Measurements from ENCODE around the gene DAAM2.

The DAAM2 gene

DNA sequence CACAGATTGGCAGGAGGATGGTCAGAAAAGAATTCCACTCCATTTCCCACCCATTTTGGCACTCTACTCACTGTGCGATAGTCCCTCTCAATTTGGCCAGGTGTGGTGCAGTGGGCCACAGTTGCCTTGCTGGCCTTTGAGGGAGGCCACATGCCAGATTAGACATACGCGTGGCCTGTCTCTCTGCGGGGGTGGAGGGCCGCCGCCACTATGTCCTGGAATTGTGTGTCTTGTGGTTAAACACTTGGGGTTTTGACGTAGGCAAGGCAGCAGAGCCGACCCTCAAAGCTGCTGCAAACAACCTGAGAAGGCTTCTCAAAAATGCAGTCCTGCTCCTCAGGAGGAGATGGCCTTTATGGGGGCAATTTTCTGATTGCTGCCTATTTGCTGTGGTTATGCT lies 4.9 kb upstream of the DAAM2 start:
- DNase-seq (ENCODE audit: low spot score): no peak

DNA sequence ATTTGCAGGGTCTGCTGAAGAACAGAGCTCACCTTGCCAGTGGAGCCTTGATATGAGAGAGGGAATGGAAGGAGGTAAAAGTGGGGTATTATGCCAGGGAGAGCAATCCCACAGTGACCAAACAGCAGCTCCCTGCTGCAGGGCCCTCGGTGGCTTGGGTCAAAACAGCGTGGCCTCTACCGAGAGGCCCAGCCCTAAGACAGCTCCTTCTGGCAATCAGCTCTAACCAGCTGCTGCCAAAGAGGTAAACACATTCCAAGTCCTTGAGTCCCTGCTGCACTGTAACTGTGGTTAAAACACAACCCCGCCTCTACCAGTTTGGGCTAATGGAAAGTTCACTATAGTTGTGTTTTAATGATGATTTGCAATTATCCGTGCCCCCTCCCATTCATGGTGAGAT lies 1.4 kb upstream of the DAAM2 start:
- DNase-seq (ENCODE audit: low spot score): no peak

DNA sequence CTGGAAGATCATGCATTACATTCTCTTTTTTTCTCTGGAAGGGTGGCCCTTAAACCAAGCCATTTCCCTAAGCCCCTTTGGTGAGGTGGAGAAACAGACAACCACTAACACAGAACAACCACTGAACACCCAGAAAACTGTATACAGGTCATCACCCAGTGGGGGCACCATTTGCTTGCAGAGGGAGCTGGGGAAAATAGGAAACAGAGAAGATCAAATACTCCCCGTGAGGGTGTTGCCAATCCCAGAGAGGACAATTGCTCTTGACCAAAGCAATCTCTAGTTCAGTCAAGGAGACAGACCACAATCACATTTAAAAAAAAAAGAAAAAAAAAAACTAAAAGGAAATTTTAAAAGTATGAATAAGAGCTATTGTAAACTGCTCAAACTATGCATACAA lies 865 bp upstream of the DAAM2 start:
- no peak for DNase-seq (ENCODE audit: low spot score)

DNA sequence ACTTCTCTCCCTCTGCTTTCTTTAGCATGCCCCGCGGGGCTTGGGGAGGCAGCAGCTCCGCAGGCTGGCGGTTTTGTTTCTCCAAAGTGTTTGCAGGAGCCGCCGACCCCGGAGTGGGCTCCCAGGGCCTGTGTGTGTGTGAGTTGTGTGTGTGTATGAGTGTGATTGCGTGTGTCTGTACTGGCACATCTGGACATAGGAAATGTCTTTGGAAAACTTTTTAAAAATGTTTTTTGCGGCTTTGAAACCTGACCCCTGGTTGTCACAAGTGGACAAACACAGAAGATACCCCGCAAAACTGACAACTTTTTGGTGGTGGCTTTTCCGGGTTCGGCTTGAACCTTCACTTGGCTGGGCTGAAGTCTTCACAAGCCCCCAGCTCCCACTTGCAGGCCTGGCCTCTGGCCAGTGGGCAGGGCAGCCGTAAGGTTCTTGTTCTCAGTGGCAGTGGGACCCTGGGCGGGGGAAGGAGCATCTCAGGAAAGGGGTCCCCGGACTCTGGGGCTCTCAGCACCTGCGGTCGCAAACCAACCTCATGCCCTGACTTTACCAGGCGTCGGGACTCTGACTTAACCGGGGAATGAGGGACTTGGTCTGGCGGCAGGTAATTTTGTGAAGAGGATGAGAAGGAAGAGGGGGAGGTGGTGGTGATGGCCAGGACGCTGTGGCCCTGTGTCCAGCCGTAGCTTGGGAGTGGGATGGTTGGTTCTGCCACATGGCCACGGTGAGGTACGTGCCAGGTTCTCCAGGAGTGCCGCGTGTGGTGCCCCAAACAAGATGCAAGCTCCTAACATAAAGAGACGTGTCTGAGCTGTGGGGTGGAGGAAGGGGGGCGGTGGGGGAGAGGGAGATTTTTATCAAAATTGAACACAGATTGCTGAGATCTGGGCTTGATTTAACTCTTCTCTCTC lies 619 bp downstream of the DAAM2 start:
- no peak for DNase-seq (ENCODE audit: low spot score)

DNA sequence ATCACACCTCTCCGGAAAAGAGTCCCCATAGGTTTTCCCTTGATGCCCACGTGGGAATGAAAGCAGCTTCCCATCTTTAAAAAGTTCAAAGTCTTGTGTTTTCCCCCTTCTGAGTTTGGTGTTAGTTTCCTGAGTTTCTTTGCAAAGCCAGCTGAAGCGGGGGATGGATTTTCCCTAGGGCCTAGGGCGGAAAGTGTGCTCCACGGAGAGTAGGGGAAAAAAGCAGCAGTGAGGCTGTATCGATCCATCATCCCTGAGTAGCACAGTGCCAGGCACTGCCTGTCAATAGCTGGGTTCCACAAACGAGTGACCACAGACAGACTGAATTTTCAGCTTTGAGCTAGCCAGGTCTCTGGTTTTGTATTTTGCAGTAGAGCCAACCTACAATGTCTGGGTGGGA lies 1.3 kb downstream of the DAAM2 start:
- no peak for DNase-seq (ENCODE audit: low spot score)

DNA sequence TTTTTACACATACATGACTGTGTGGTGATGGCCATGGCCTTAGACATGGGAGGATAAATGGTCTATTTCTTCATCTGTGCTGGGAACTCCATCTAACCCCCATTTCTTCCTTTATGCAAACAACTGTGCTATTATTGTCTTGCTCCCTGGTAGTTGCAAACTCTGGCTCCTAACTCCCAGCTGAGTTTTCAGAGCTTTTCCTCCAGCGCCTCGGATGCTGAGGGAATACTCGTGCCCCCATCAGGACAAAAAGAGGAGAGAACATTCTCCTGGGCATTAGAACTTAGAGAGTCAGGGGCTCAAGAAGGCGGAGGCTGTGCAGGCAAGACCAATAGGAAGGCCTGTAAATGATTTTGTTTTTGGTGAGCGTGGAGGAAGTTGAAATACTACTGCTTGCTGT lies 2.1 kb downstream of the DAAM2 start:
- no peak for DNase-seq (ENCODE audit: low spot score)

DNA sequence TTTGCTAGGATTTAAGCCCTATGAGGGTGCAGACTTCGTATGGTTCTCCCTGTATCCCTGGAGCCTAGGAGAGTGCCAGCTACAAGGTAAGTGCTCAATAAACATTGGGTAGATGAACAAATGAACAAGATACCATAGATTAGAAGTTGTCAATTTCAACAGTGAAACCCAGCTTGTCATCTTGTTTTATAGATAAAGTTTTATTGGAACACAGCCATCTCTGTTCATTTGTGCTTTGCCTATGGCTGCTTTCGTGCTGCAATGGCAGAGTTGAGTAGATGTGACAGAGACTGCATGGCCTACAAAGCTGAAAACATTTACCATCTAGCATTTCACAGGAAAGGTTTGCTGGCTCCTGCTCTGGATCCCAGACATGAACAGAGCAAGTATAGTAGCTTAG lies 5.6 kb downstream of the DAAM2 start:
- no peak for DNase-seq (ENCODE audit: low spot score)

DNA sequence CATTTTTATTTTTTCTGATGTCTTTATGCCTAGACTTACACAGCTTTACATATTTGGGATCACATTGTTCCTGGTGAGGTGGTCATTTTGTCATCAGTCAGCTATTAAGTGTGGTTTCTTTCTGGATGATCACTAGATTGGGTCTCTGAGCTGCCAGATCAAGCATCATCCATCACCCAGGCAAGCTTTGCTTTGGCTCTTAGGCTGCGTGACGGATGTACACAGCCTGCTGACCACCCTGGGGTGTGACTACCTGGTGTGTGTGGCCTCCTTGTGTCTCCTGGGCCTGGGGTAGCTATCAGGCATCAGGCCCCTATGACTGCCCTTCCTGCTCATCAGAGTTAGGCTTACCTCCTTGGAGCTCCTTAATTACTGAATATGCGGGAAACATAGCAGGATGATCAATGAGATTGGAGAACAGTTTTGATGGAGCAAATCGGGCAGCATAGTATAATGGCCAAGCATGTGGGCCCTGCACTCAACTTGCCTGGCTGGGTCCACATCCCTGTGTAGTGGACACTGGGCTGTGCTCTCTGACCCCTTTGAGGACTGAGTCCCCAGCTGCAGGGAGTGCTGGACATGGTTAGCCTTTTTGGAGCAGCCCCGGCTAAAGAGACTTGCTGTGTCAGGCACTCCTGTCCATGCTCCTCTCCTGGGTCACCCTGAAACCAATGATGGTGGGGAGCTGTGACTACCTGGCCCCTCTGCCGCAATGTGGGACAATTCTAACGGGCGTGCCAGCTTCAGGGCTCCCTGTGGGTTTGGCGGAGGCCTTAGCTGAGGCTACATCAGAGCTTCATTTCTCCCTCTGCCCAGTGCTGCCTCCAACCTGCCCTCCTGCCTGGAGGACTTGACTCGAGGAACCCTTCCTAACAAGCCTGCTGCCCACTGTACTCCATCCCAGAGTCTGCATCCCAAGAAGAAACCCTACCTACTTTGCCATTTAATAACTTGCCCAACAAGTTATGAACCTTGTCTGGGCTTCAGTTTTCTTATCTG lies 8.2 kb downstream of the DAAM2 start:
- no peak for DNase-seq (ENCODE audit: low spot score)

DNA sequence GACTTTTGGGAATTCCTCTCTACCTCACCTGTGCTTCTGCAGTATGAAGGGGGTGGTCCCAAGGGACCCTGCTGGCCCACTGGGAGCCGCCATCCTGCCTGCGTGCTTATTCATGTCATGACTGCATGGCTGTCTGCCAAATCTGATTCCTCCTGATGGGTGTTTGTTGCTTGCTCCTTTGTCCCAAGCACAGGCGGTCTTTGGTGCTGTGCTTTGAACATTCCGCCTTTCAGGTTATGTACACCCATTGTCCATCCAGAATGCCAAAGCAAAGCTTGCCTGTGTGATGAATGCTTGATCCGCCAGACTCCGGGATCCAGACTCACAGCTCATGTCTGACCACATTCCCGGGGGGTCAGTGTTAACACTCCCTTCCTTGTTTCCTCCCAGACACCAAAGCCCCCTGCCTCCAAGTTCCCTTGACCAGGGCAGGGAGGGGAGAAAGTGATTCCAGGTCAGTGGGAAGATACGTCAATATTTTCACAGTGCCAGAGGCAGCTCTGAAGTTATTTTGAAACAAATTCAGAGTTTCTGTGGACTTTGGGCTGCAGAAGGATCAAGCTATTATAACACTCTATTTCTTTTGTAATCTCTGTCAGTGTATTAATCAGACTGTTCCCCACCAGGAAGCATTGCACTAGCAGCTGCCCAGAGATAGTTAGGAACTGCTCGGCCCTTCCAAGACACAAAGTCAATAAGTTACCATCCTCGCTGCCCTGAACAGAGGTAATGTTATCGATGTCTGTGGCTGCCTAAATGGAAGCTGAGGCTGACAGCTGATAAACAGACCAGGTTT lies 9.5 kb downstream of the DAAM2 start:
- DNase-seq (ENCODE audit: low spot score): no peak

DNA sequence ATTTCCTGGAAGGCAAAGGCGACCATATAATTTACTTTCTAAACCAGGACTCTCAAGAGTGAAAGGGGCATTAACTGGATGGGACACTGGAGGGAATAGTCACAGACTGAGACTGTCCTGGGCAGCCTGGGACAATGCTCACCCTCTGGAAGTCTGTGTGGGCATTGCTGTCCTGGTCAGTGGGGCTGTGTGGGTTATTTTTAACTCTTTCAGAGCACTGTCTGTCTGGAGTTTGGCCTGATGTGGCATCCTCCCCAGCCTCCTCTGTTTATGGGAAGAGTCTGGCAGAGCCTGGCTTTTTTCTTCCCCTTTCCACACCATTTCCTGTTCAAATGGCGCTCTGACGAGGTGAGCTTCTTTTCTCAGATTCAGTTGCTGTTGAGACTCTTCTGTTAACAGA lies 11.7 kb downstream of the DAAM2 start:
- no peak for DNase-seq (ENCODE audit: low spot score)

DNA sequence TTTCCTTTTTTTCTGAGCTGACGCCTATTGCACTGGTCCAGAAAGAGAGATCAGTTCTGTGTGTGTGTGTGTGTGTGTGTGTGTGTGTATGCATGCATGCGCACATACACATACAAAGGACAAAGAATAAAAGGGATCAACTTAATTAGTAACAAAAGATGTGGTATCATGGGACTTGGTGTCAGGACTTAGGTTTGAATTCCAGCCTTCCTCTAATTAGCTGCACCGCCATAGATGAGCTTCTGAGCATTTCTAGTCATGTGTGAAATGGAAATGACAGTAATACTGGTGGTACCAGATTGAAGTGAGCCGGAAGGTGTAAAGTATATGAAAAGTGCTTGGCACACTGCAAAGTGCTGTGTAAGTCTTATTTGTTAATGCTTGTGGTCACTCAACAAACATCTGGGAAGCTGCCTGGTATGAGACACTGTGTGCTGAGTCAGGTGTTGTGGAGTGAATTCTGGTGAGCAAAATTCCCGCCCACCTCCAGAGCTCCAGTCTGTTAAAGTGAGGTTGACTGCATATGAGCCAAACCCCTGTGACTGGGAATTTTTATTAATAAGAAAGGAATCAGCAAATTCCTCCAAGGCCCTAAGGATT lies 12.4 kb downstream of the DAAM2 start:
- no peak for DNase-seq (ENCODE audit: low spot score)

DNA sequence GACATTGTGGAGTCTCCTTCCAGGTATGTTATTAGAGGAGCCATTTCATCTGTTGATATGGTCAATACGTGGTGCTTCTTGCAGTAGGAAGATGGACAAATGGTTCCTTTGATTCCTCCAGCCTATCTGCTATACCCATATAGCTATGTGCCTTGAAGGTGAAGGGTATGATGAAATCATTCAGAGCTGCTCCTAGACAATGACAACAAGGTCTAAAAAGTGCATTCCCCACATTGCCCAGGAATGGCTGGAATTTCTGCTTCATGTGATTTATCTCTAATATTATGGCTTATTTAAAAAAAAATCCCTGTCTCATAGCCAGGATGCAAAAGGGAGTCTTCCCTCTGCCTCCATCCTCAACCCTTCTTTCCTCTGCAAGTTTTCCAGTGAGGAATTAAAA lies 14.1 kb downstream of the DAAM2 start:
- no peak for DNase-seq (ENCODE audit: low spot score)

DNA sequence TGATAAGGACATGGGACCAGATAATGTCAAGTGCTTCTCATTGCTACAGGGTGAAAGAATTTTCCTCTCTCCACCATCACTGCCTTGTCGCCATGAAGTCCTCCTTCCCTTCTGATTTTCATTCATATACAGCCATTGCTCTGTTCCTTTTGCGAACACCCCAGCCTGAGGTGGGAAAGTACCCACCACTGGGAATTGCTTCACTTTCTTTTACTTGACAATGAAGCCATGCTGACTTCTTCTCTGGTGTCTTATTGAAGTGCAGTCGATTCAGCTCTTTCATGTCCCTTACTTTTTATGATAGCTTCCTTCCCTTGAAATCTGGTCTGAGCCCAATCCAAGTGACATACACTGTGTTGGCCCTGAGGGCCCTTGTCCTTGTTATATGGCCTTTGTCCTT lies 16.2 kb downstream of the DAAM2 start:
- DNase-seq (ENCODE audit: low spot score): no peak

DNA sequence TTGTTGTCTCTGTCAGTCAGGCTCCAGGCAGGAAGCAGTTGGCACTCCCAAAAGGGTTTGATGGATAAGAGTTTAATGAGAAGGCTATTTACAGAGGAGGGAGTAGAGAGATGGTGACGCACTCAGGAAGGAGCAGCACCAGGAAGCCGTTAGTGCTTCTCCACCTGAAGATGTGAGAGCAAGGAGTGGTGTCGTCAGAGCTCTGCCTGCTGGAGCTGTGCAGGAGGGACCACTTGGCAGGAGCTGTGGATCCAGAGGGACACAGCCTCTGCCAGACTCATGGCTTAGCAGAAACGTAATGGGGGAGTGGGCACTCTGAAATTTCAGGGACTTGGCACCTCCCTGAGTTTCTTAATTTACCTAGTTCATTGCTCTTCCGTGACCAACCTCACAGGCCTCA lies 16.8 kb downstream of the DAAM2 start:
- no peak for DNase-seq (ENCODE audit: low spot score)

DNA sequence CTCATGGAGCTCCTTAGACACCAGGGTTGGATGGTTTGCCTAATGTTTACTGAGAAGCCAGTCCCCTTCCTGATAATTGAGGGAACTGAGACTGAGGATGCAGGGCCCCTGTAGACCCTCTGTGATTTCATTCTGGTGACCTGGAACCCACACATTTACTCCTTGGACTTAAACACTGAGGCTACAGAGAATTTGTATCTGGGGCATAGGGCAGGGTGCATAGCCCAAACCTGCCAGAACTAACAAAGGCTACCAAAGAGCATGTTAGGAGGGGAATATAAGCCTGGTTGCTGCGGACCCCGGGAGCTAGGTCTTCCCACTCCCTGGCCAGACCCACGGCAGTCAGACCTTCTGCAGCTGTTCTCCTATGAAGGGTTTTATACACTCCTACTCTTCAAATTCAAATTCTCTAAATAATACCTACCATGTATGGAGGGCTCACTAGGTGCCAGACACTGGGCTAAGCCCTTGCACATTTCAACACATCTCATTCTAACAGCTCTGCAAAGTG lies 19.7 kb downstream of the DAAM2 start:
- DNase-seq (ENCODE audit: low spot score): no peak

DNA sequence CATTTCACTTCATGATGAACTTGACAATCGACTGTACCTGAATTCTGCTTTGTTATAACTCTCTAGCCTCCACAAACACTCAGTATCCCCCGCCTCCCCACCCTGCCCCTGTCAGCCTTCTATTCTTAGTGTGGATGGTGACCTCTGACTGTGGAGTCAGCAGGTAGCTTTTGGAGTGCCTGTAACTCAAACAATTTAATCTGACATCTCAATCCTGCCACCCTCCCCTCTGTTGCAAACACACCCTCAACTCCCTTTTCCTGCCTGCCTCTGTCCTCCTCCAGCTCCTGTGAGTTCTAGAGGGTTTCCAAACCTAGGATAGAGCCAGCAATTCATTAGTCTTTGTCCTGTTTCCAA lies 20.3 kb downstream of the DAAM2 start:
- no peak for DNase-seq (ENCODE audit: low spot score)

DNA sequence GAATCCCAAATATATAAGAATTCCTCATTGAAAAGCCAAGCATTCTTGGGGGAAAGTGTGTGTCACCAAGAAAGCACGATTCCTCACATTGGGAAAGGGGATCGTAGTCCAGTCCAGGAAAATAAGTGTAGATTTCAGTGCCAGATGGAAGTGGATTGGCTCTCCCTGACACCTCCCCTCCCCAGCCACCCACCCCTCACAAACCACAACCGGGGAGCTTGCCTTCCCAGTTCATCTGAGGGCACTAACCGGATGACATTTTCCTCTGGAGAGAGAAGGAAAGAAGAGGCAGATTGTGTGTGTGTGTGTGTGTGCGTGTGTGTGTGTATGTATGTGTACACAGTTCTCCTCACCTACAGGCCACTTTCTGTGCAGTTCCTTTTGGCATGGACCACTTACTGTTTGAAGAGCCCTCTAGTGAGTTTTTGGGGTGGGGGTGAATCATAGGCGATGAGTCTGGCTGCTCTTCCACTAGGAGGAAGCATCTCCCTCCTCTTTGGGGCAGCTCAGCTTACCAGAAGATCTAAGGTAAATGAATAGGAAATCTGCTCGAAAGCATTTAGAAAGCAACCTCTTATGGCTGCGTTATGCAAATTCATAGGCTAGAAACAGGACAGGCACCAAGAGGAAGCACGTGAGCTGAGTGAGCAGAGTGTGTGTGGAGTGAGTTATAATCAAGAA lies 20.8 kb downstream of the DAAM2 start:
- no peak for DNase-seq (ENCODE audit: low spot score)

DNA sequence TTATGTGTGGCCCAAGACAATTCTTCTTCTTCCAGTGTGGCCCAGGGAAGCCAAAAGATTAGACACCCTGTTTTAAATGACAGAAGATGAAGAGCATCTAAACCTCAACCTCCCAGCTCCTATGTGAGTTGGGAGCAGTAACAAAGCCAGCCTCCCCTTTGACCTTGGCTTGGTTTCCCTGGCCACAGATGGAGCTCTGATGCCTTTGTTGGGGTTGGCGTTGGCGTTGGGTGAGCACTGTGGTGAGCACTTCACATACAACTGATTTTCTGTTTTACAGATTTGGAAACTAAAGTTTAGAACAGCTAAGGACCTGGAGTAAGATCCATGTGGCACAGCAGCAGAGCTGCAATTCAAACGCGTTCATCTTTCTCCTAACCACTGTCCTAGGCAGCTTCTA lies 22.1 kb downstream of the DAAM2 start:
- no peak for DNase-seq (ENCODE audit: low spot score)

DNA sequence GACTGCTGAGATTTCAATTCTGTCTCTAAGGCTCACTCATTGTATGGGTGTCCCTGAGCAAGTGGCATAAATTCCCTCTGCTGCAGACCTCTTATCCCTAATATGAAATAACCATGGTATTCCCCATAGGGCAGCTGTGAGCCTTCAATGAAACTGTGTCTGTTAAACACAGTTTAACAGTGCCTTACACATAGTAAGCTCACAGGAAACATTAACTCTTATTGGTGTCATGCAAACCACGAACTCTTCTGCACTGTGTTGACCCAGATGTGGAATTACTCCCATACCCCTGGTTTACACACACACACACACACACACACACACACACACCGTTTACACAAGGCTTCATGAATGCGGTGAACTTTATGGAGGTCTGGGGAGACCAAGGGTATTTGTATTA lies 23.2 kb downstream of the DAAM2 start:
- no peak for DNase-seq (ENCODE audit: low spot score)

DNA sequence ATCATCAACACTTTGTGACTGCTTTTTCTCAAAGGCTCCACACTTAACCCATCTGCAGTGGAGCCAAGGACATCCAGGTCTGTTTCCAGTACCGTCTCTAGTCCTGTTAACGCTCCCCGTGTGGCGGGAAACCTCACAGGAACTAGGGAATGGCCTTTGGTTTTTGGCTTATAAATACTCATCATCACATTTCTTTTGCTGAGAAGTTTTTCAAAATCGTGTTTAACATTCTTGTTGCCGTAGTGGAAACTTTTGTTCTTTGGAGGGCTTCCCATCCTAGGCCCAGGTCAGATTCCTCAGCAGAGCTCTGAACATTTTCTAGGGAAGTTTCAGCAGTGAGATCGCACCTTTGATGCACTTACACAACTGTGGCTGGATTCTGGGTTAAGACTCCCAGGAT lies 24.6 kb downstream of the DAAM2 start:
- DNase-seq (ENCODE audit: low spot score): no peak

DNA sequence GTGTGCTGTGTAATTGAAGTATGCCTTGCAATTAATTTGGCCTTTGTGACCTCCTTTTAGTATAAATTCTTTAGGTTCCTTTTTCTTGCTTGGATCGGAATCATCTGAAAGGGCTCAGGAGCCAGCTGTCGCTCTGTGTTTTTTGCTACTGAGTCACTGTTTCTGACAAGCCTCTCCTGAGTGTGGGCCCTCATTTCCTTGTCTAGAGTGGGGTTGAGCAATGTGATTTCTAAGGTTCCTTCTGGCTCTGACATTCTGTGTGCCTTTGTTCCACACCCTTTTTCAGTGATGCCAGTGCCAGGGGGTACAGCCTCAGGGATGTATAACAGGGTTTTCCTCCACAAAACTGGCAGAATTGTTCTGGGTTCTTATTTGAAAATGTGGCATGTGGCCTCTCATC lies 26.5 kb downstream of the DAAM2 start:
- DNase-seq (ENCODE audit: low spot score): no peak

Data from activated CD4-positive, alpha-beta T cell treated with anti-CD3 and anti-CD28 coated beads, Interleukin-2, Interleukin-4, amounts not matched to agents 100 ng/mL and 50 ng/mL, durations not matched to agents 16 hours and 8 hours (primary cell).